HL-60 (cell line): ENCODE measurements around the gene DCC.

Source experiments
- DNase-seq, 2 experiments: peaks; one replicate each; pipeline ENCODE4 v3.0.0-alpha.2; 2010 to 2020; ENCODE audit warnings: low read depth in 1 of 2, low spot score in 1 of 2
- H3K27ac ChIP-seq: fragments of 250-450 bp; sonication (Bioruptor Pico); replicated peaks from 2 replicates; pipeline ENCODE4 v1.5.1; 2020; ENCODE audit warnings: mild to moderate bottlenecking, moderate library complexity
- H3K27me3 ChIP-seq: fragments of 250-450 bp; sonication (Bioruptor Pico); 2 replicates; pipeline ENCODE4 v1.5.1; 2021; ENCODE audit warnings: mild to moderate bottlenecking, moderate library complexity; ENCODE audit not compliant: insufficient read depth, poor library complexity, severe bottlenecking
- H3K4me3 ChIP-seq: replicated peaks from 2 replicates; pipeline ENCODE4 v1.5.1; 2011; ENCODE audit warnings: mild to moderate bottlenecking, control low read depth, low read length; ENCODE audit not compliant: insufficient read depth
- GABPA ChIP-seq: IDR thresholded peaks from 2 replicates; pipeline ENCODE4 v1.6.1; 2012; ENCODE audit warnings: low read depth
- POLR2AphosphoS5 ChIP-seq: IDR thresholded peaks from 2 replicates; pipeline ENCODE4 v1.6.1; 2012; ENCODE audit warnings: low read depth
- SPI1 ChIP-seq: IDR thresholded peaks from 2 replicates; pipeline ENCODE4 v1.6.1; 2012; ENCODE audit warnings: low read depth, mild to moderate bottlenecking, borderline replicate concordance
- TF ChIP-seq, protein P1 (sequence below): IDR thresholded peaks from one replicate; pipeline ENCODE4 v1.5.1; 2011; ENCODE audit warnings: low read length, control low read depth, inconsistent platforms; ENCODE audit not compliant: insufficient read depth
- TF ChIP-seq, protein P2 (sequence below): IDR thresholded peaks from 2 replicates; pipeline ENCODE4 v1.6.1; 2012; ENCODE audit warnings: low read depth; ENCODE audit not compliant: insufficient replicate concordance

The DCC gene

DNA sequence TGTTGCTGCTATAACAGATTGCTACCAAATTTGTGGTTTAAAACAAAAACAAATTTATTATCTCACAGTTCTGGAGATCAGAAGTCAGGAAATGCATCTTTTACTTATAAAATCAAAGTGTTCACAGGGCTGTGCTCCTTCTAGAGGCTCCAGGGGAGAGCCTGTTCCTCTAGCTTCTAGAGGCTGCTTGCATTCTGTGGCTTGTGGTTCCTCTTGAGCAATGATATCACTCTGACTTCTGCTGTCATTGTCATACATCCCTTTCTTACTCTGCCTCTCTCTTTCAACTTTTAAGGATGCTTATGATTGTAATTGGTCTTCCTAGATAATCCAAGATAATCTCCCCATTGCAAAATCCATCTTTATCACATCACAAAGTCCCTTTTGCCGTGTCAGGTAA is 6.1 kb upstream of the DCC start:
- DNase-seq, result peak in 1 of 2 experiments; percentile 29
- Histone ChIP-seq H3K4me3 (no peak overlapping the region), H3K27me3 (peaks cover under 1% of the 10 kb centered on the region), H3K27ac (no peak overlapping the region)
- TF ChIP-seq, protein P1, sequence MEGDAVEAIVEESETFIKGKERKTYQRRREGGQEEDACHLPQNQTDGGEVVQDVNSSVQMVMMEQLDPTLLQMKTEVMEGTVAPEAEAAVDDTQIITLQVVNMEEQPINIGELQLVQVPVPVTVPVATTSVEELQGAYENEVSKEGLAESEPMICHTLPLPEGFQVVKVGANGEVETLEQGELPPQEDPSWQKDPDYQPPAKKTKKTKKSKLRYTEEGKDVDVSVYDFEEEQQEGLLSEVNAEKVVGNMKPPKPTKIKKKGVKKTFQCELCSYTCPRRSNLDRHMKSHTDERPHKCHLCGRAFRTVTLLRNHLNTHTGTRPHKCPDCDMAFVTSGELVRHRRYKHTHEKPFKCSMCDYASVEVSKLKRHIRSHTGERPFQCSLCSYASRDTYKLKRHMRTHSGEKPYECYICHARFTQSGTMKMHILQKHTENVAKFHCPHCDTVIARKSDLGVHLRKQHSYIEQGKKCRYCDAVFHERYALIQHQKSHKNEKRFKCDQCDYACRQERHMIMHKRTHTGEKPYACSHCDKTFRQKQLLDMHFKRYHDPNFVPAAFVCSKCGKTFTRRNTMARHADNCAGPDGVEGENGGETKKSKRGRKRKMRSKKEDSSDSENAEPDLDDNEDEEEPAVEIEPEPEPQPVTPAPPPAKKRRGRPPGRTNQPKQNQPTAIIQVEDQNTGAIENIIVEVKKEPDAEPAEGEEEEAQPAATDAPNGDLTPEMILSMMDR, result no peak
- TF ChIP-seq SPI1 (no peak), GABPA (no peak), POLR2AphosphoS5 (no peak)
- TF ChIP-seq, protein P2, sequence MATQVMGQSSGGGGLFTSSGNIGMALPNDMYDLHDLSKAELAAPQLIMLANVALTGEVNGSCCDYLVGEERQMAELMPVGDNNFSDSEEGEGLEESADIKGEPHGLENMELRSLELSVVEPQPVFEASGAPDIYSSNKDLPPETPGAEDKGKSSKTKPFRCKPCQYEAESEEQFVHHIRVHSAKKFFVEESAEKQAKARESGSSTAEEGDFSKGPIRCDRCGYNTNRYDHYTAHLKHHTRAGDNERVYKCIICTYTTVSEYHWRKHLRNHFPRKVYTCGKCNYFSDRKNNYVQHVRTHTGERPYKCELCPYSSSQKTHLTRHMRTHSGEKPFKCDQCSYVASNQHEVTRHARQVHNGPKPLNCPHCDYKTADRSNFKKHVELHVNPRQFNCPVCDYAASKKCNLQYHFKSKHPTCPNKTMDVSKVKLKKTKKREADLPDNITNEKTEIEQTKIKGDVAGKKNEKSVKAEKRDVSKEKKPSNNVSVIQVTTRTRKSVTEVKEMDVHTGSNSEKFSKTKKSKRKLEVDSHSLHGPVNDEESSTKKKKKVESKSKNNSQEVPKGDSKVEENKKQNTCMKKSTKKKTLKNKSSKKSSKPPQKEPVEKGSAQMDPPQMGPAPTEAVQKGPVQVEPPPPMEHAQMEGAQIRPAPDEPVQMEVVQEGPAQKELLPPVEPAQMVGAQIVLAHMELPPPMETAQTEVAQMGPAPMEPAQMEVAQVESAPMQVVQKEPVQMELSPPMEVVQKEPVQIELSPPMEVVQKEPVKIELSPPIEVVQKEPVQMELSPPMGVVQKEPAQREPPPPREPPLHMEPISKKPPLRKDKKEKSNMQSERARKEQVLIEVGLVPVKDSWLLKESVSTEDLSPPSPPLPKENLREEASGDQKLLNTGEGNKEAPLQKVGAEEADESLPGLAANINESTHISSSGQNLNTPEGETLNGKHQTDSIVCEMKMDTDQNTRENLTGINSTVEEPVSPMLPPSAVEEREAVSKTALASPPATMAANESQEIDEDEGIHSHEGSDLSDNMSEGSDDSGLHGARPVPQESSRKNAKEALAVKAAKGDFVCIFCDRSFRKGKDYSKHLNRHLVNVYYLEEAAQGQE, result no peak

DNA sequence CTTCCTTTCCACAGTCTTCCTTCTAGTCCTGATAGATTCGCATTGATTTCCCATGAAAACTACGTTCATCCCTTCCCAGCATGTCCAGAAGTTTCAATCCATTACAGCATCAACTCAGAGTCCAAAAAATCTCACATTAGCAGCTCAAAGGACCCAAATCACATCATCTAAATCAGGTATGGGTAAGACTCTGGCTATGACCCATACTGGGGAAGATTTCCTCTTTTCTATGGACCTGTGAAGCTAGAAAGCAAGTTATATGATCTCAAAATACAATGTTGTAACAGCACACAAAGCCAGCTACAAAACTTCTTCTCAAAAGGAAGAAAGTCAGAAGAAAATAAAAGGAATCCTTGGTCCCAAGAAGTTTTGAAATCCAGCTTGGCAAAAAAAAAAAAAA is 5.7 kb upstream of the DCC start:
- no peak overlapping the region for H3K4me3 ChIP-seq
- peaks cover 3% of the 10 kb centered on the region for H3K27me3 ChIP-seq
- H3K27ac ChIP-seq, result no peak overlapping the region
- no peak for DNase-seq
- TF ChIP-seq POLR2AphosphoS5, result no peak
- TF ChIP-seq, protein P2, result no peak
- TF ChIP-seq GABPA, result no peak
- no peak for TF ChIP-seq SPI1
- TF ChIP-seq, protein P1, result no peak

DNA sequence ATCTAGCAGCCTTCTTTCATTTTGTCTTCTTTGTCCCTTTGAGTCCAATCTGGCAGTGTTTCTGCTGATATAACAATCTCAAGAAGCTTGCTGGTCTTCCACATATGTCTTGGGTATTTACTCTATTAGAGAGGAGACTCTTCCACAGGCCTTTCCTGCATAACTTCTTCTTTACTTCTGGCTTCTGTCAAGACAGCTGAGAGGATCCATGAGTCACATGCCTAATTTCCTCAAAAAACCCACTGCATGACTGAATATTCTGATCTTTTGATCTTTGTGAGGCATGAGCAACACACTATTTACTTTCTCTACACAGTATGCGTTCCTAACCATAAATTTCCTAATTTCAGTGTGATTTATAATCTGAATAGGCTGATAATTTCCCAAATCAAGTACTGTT is 5.1 kb upstream of the DCC start:
- no peak for DNase-seq
- no peak for TF ChIP-seq GABPA
- TF ChIP-seq POLR2AphosphoS5, result no peak
- TF ChIP-seq SPI1, result no peak
- TF ChIP-seq, protein P2, result no peak
- TF ChIP-seq, protein P1, result no peak
- H3K4me3 ChIP-seq, result no peak overlapping the region
- no peak overlapping the region for H3K27ac ChIP-seq
- H3K27me3 ChIP-seq, result peaks cover 9% of the 10 kb centered on the region
